ENCODE data around the gene GRID1. TPM values are rescaled to one million over a fixed set of nuclear protein-coding genes. Genes with fewer than 3 reads are reported as not detected.

The GRID1 gene
- total RNA-seq, 2 donors from 2014 or later = 0.27 to 0.85 TPM

DNA sequence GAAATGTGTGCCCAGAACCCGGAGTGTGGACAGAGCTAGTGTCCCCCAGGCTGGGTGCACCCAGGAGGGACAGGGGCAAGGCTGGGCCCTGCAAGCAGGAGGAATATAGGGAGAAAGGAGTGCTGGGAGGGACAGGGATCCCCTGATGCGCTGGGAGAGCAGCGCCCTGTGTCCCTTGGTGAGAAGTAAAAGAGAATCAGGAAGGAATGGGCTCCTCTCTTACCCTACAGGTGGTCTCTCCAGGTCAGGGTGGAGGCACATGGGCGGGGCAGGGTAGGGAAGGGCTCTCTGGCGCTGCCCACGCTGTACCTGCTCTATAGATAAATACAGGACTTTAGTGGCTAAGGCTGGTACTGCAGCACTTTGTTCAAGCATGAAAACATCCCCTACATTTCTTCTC lies 753.8 kb downstream of the GRID1 start:
- Histone ChIP-seq H3K4me3 (no peak overlapping the region), H3K27ac (no peak overlapping the region), H3K9me3 (no peaks in the 10 kb centered on the region), H3K27me3 (replicated peaks; ENCODE audit: insufficient read depth) (no peaks in the 10 kb centered on the region), H3K4me1 (ENCODE audit: control insufficient read depth in 1 of 2, low read depth in 2 of 2) (no peaks in the 10 kb centered on the region), H3K36me3 (no peaks in the 10 kb centered on the region)
- no peak for DNase-seq (ENCODE audit: low spot score)
- TF ChIP-seq, protein P1, sequence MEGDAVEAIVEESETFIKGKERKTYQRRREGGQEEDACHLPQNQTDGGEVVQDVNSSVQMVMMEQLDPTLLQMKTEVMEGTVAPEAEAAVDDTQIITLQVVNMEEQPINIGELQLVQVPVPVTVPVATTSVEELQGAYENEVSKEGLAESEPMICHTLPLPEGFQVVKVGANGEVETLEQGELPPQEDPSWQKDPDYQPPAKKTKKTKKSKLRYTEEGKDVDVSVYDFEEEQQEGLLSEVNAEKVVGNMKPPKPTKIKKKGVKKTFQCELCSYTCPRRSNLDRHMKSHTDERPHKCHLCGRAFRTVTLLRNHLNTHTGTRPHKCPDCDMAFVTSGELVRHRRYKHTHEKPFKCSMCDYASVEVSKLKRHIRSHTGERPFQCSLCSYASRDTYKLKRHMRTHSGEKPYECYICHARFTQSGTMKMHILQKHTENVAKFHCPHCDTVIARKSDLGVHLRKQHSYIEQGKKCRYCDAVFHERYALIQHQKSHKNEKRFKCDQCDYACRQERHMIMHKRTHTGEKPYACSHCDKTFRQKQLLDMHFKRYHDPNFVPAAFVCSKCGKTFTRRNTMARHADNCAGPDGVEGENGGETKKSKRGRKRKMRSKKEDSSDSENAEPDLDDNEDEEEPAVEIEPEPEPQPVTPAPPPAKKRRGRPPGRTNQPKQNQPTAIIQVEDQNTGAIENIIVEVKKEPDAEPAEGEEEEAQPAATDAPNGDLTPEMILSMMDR (IDR thresholded peaks at IDR 0.05) = no peak
- no peak for ATAC-seq (ENCODE audit: insufficient number of reproducible peaks, low FRiP score, low read depth)

GRCh38 chr10:85612378-85612775 lies 754.2 kb downstream of the GRID1 start:
- Histone ChIP-seq H3K27ac (no peak overlapping the region), H3K36me3 (no peaks in the 10 kb centered on the region), H3K4me3 (no peak overlapping the region), H3K27me3 (replicated peaks; ENCODE audit: insufficient read depth) (no peaks in the 10 kb centered on the region), H3K4me1 (ENCODE audit: control insufficient read depth in 1 of 2, low read depth in 2 of 2) (no peaks in the 10 kb centered on the region), H3K9me3 (no peaks in the 10 kb centered on the region)
- TF ChIP-seq, protein P1 (IDR thresholded peaks at IDR 0.05) = no peak
- DNase-seq (ENCODE audit: low spot score) = no peak
- no peak for ATAC-seq (ENCODE audit: insufficient number of reproducible peaks, low FRiP score, low read depth)

DNA sequence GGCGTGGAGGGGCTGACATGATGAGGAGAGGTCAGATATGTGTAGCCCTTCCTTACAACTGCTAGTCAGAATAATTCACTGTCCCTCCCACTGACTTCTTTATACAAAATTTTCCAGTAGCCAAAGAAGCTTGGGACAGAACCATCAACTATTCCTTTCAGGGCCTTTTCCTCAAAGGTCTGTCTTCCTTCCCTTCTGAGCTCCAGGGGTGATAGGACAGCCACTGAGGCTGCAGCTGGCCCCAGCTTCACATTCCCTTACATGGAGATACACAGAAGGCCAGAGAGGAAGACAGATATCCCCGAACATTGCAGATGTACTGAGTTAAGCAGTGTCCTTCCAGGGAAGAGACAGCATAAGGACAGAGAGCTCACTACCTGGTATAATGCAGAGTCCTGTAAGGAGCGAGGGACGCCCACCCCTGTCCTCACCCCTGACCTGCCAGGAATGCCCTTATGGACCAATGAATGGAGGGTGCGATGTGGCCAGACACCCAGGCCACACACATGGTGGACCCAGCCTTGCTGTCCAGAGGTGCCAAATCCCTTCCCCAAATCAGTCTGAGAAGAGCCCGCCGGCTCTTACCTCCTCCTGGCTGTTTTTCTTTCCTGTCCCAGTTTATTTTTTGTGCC lies 754.7 kb downstream of the GRID1 start:
- ATAC-seq (ENCODE audit: insufficient number of reproducible peaks, low FRiP score, low read depth) (no peak), DNase-seq (ENCODE audit: low spot score) (no peak)
- TF ChIP-seq, protein P1 (IDR thresholded peaks at IDR 0.05) = no peak
- Histone ChIP-seq H3K9me3 (no peaks in the 10 kb centered on the region), H3K27me3 (replicated peaks; ENCODE audit: insufficient read depth) (no peaks in the 10 kb centered on the region), H3K36me3 (no peaks in the 10 kb centered on the region), H3K4me3 (no peak overlapping the region), H3K27ac (no peak overlapping the region), H3K4me1 (ENCODE audit: control insufficient read depth in 1 of 2, low read depth in 2 of 2) (no peaks in the 10 kb centered on the region)

DNA sequence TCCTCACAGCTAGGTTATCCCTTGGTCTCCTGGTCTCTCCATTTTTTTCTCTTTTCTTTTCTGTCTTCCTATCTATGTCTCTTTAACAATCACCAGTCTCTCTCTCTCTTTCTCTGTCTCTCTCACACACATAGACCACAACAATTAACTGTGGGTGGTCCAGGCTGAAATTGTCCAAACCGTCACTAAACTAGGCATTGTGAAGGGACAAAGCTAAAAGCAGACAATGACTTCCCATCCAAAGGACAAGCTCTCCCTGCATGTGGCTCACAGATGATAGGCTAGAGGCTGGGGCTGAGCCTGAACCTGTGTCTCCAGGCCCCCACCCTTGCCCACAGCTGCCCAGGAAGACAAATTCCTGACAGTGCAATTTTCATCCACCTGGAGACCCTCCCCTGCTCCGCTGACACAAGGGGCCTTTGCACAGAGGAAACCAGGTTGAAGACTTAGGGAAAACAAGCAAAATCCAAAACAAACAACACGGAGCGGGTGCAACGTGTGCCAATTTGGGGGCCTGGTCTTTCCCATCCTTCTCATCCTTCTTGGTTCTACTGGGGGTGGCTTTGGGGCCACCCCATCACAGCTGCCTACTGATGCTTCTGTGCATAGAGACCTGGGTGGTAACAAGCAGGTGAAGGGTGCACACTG lies 755.4 kb downstream of the GRID1 start:
- TF ChIP-seq, protein P1 (IDR thresholded peaks at IDR 0.05) = no peak

DNA sequence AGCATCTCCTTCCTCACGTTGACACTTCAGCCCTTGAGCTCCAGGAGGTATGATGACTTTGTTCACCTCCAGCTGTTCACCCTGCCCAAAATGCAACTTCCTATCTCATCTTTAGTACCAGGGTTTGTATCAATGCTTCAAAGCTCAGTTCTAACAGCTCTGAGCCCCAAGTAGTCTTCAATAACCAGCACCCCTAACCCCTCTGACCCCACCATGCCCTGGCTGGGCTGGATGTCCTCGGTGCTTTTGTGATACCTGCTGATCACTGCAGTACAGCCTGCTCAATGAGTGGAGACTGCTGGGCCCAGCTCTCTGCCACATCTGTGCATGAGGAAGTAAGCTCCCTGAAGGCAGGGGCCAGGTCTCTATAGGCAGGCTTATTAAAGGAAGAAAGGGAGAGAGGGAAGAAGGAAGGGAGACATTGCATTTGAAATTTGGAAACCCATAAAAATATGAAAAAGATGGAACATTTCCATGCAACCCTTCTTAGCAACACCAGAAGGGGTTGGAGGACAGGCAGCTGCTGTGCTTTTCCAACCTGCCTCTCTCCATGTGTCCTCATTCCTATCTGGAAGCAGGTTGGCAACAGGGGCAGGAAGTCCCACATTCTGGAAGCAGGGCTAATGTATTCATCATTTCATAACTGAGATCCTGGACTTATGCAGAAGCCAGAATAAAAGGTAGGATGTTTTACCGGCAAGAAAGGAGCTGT lies 756.1 kb downstream of the GRID1 start:
- TF ChIP-seq, protein P1 (IDR thresholded peaks at IDR 0.05) = no peak
- Histone ChIP-seq H3K4me3 (no peak overlapping the region), H3K27me3 (replicated peaks; ENCODE audit: insufficient read depth) (no peaks in the 10 kb centered on the region), H3K9me3 (no peaks in the 10 kb centered on the region), H3K4me1 (ENCODE audit: control insufficient read depth in 1 of 2, low read depth in 2 of 2) (no peaks in the 10 kb centered on the region), H3K27ac (no peak overlapping the region), H3K36me3 (no peaks in the 10 kb centered on the region)
- no peak for ATAC-seq (ENCODE audit: insufficient number of reproducible peaks, low FRiP score, low read depth)
- no peak for DNase-seq (ENCODE audit: low spot score)

More for the DNA sequence above, 755.4 kb downstream of the GRID1 start:
- ATAC-seq (ENCODE audit: insufficient number of reproducible peaks, low FRiP score, low read depth) (no peak), DNase-seq (ENCODE audit: low spot score) (no peak)
- H3K27me3 ChIP-seq (replicated peaks; ENCODE audit: insufficient read depth) = no peaks in the 10 kb centered on the region
- H3K36me3 ChIP-seq = no peaks in the 10 kb centered on the region
- no peaks in the 10 kb centered on the region for H3K9me3 ChIP-seq
- no peak overlapping the region for H3K27ac ChIP-seq
- H3K4me3 ChIP-seq = no peak overlapping the region
- no peaks in the 10 kb centered on the region for H3K4me1 ChIP-seq (ENCODE audit: control insufficient read depth in 1 of 2, low read depth in 2 of 2)
